ENCODE measurements around the gene TSPEAR. TPM values are rescaled to one million over a fixed set of nuclear protein-coding genes. Genes with fewer than 3 reads are reported as not detected.

TSPEAR gene
- total and polyA plus RNA-seq, 2 donors (not counting 1 experiment from before 2014, with no cell fraction given), result not detected

DNA sequence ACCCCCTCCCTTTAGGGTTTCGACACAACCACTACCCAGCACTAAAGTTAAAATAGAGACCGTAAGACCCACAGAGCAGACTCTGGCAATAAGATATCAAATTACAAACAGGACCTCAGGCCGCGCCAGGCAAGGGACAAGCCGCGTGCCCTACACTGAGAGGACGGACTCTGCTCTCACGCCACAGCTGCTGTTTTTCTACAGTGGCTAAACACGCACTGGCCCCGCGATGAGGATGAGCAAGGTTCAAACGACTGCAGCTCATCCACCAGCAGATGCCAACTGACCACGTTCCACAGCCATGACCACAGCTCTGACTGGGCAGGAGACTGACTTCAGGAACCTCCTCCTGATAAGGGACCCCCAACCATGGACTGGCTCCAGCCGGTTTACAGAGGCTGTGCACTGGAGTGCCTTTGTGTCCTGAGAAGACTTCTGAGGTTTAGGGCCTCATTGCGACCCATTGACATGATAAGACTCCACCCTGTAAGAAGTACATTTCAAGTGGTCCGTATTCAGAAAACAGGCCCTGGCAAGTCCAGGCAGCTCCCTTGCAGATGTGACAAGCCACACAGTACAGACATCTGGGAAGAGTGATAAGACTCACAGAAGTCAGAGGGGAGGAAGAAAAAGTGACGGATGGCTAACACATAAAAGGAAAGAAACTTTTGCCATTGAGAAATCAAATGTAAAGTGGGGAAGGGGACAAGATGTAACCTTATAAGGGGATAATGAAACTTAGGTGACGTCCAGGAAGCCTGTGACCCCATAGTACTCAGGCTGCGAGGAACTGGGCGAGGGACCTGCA, 117.6 kb downstream of the TSPEAR start:
- no peak overlapping the region for H3K27ac ChIP-seq (ENCODE audit: low read length in 2 of 2)
- peaks cover 24% of the 10 kb centered on the region for H3K27me3 Mint-ChIP-seq
- H3K27ac Mint-ChIP-seq, result no peak overlapping the region
- peaks cover 0 to 2% (median 0%) of the 10 kb centered on the region in 3 donors for H3K9me3 ChIP-seq (ENCODE audit: control extremely low read depth in 1 of 3, control insufficient read depth in 2 of 3, insufficient read depth in 1 of 3, low read length in 2 of 3)
- no peak overlapping the region for H3K4me3 Mint-ChIP-seq
- H3K4me1 Mint-ChIP-seq, result no peaks in the 10 kb centered on the region
- H3K4me1 ChIP-seq (ENCODE audit: control insufficient read depth in 2 of 2, insufficient read depth in 2 of 2, low read length in 2 of 2), result no peaks in the 10 kb centered on the region
- WGBS (ENCODE audit: insufficient coverage), result 78% methylated on average over 20 of the region's 20 CpGs
- DNase-seq (no peak), ATAC-seq (ENCODE audit: low read depth) (no peak)
- CTCF ChIA-PET, result no interaction called here
- POLR2A ChIA-PET, result no interaction called here
- H3K27me3 ChIP-seq (replicated peaks in 1 of 4; ENCODE audit: control extremely low read depth in 1 of 4, control insufficient read depth in 3 of 4, insufficient read depth in 4 of 4, low read length in 3 of 4), result peaks cover 0 to 3% (median 0%) of the 10 kb centered on the region in 4 experiments
- H3K9ac ChIP-seq (ENCODE audit: low read length), result no peak overlapping the region
- H3K4me2 ChIP-seq (replicated peaks; ENCODE audit: low read depth, low read length, poor library complexity, severe bottlenecking), result no peak overlapping the region
- TF ChIP-seq EZH2 (IDR thresholded peaks at IDR 0.05; ENCODE audit: borderline replicate concordance, insufficient read depth, low read depth, low read length, poor library complexity, severe bottlenecking), result no peak
- TF ChIP-seq, protein P1, sequence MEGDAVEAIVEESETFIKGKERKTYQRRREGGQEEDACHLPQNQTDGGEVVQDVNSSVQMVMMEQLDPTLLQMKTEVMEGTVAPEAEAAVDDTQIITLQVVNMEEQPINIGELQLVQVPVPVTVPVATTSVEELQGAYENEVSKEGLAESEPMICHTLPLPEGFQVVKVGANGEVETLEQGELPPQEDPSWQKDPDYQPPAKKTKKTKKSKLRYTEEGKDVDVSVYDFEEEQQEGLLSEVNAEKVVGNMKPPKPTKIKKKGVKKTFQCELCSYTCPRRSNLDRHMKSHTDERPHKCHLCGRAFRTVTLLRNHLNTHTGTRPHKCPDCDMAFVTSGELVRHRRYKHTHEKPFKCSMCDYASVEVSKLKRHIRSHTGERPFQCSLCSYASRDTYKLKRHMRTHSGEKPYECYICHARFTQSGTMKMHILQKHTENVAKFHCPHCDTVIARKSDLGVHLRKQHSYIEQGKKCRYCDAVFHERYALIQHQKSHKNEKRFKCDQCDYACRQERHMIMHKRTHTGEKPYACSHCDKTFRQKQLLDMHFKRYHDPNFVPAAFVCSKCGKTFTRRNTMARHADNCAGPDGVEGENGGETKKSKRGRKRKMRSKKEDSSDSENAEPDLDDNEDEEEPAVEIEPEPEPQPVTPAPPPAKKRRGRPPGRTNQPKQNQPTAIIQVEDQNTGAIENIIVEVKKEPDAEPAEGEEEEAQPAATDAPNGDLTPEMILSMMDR (IDR thresholded peaks at IDR 0.05), result no peak
- no peaks in the 10 kb centered on the region for H3K79me2 ChIP-seq (ENCODE audit: control insufficient read depth, insufficient read depth, low read length)
- peaks cover 6% of the 10 kb centered on the region for H3K9me3 Mint-ChIP-seq (ENCODE audit: insufficient read depth)
- intact Hi-C loops (cut with micrococcal nuclease), result no loop called here
- no peak overlapping the region for H3K4me3 ChIP-seq (ENCODE audit: control extremely low read depth in 1 of 5, extremely low read depth in 1 of 5, insufficient read depth in 1 of 5, low read depth in 2 of 5, low read length in 4 of 5)
- no peaks in the 10 kb centered on the region for H3K36me3 ChIP-seq (replicated peaks in 1 of 2; ENCODE audit: control extremely low read depth in 1 of 2, control insufficient read depth in 1 of 2, extremely low read depth in 1 of 2, insufficient read depth in 2 of 2, low read length in 1 of 2)
- H2AFZ ChIP-seq (ENCODE audit: insufficient read depth, low read depth, low read length, poor library complexity, severe bottlenecking), result no peak overlapping the region
- no peaks in the 10 kb centered on the region for H4K20me1 ChIP-seq (ENCODE audit: control insufficient read depth, insufficient read depth, low read length, poor library complexity, severe bottlenecking)

Data from B cell (primary cell).